IPS DF 6.9 (cell line): ENCODE results near the gene LCE5A.

Source experiments
- DNase-seq: peaks from one replicate; pipeline ENCODE4 v3.0.0-alpha.2; 2013; ENCODE audit warnings: low read depth, low spot score
- H3K27ac ChIP-seq: one replicate; pipeline ENCODE4 v1.5.1; 2013; ENCODE audit warnings: low read length, control low read depth
- H3K27me3 ChIP-seq: 2 replicates; pipeline ENCODE4 v1.6.1; 2013; ENCODE audit warnings: mild to moderate bottlenecking, low read length; ENCODE audit not compliant: control insufficient read depth, insufficient read depth
- H3K36me3 ChIP-seq: 2 replicates; pipeline ENCODE4 v1.6.1; 2013; ENCODE audit warnings: low read length; ENCODE audit not compliant: control insufficient read depth, insufficient read depth
- H3K4me1 ChIP-seq: 2 replicates; pipeline ENCODE4 v1.6.1; 2013; ENCODE audit warnings: low read length; ENCODE audit not compliant: control insufficient read depth, insufficient read depth
- H3K4me3 ChIP-seq: 2 replicates; pipeline ENCODE4 v1.5.1; 2013; ENCODE audit warnings: mild to moderate bottlenecking, low read length
- H3K9me3 ChIP-seq: 2 replicates; pipeline ENCODE4 v1.6.1; 2013; ENCODE audit warnings: low read length, inconsistent platforms; ENCODE audit not compliant: control insufficient read depth, insufficient read depth
- WGBS: extraction: QIAGEN DNeasy Blood & Tissue Kit; methylation state at CpG from one replicate; pipeline ENCODE4 v1.1.7; 2013; ENCODE audit warnings: mixed read lengths, missing lambda C conversion rate; ENCODE audit not compliant: insufficient read length, insufficient coverage; 5-methylcytosine and 5-hydroxymethylcytosine counted together

The LCE5A gene

GRCh38 chr1:152495066-152495675, 15.4 kb upstream of the LCE5A start:
- no peaks in the 10 kb centered on the region for H3K36me3 ChIP-seq
- no CpG with 5 or more reads among the region's 4 CpGs for WGBS
- no peaks in the 10 kb centered on the region for H3K4me1 ChIP-seq
- no peak for DNase-seq
- H3K4me3 ChIP-seq = no peak overlapping the region
- H3K27me3 ChIP-seq = no peaks in the 10 kb centered on the region
- H3K9me3 ChIP-seq = peaks cover 14% of the 10 kb centered on the region
- no peak overlapping the region for H3K27ac ChIP-seq

- no CpG with 5 or more reads among the region's 2 CpGs for WGBS
- Histone ChIP-seq H3K9me3 (peaks cover 22% of the 10 kb centered on the region), H3K4me3 (no peak overlapping the region), H3K27ac (no peak overlapping the region), H3K4me1 (no peaks in the 10 kb centered on the region), H3K27me3 (no peaks in the 10 kb centered on the region), H3K36me3 (no peaks in the 10 kb centered on the region)
- no peak for DNase-seq
Observed at GRCh38 chr1:152497273-152497672, 13.3 kb upstream of the LCE5A start.

- no peak for DNase-seq
- no peak overlapping the region for H3K27ac ChIP-seq
- no CpG with 5 or more reads among the region's 2 CpGs for WGBS
- no peaks in the 10 kb centered on the region for H3K4me1 ChIP-seq
- H3K27me3 ChIP-seq = no peaks in the 10 kb centered on the region
- peaks cover 27% of the 10 kb centered on the region for H3K9me3 ChIP-seq
- H3K36me3 ChIP-seq = no peaks in the 10 kb centered on the region
- no peak overlapping the region for H3K4me3 ChIP-seq
Observed at GRCh38 chr1:152501704-152502103, 8.9 kb upstream of the LCE5A start.

- H3K4me3 ChIP-seq = no peak overlapping the region
- WGBS = no CpG with 5 or more reads among the region's 7 CpGs
- DNase-seq = no peak
- H3K27ac ChIP-seq = no peak overlapping the region
- no peaks in the 10 kb centered on the region for H3K27me3 ChIP-seq
- H3K36me3 ChIP-seq = no peaks in the 10 kb centered on the region
- H3K4me1 ChIP-seq = no peaks in the 10 kb centered on the region
- H3K9me3 ChIP-seq = peaks cover 28% of the 10 kb centered on the region
Observed at GRCh38 chr1:152502496-152503180, 8.0 kb upstream of the LCE5A start.

- no peak overlapping the region for H3K27ac ChIP-seq
- WGBS = no CpG with 5 or more reads among the region's 2 CpGs
- H3K4me3 ChIP-seq = no peak overlapping the region
- DNase-seq = no peak
- no peaks in the 10 kb centered on the region for H3K36me3 ChIP-seq
- no peaks in the 10 kb centered on the region for H3K27me3 ChIP-seq
- peaks cover 21% of the 10 kb centered on the region for H3K9me3 ChIP-seq
- H3K4me1 ChIP-seq = no peaks in the 10 kb centered on the region
Observed at GRCh38 chr1:152505083-152505482, 5.5 kb upstream of the LCE5A start.

GRCh38 chr1:152506899-152507498, 3.6 kb upstream of the LCE5A start:
- Histone ChIP-seq H3K27me3 (no peaks in the 10 kb centered on the region), H3K9me3 (peaks cover 21% of the 10 kb centered on the region), H3K36me3 (no peaks in the 10 kb centered on the region), H3K4me3 (no peak overlapping the region), H3K27ac (no peak overlapping the region), H3K4me1 (no peaks in the 10 kb centered on the region)
- DNase-seq = no peak
- no CpG with 5 or more reads among the region's 1 CpG for WGBS

DNA sequence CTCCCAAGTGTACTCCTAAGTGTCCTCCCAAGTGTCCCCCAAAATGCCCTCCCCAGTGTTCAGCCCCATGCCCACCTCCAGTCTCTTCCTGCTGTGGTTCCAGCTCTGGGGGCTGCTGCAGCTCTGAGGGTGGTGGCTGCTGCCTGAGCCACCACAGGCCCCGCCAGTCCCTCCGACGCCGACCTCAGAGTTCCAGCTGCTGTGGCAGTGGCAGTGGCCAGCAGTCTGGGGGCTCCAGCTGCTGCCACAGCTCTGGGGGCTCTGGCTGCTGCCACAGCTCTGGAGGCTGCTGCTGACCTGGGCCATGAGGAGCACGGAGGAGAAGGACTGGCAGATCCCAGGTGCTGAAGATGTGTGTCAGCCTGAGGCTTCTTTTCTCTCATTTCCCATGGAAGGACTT, 993 bp downstream of the LCE5A start:
- no peak overlapping the region for H3K4me3 ChIP-seq
- no peaks in the 10 kb centered on the region for H3K36me3 ChIP-seq
- DNase-seq = no peak
- no peaks in the 10 kb centered on the region for H3K4me1 ChIP-seq
- WGBS = no CpG with 5 or more reads among the region's 5 CpGs
- no peak overlapping the region for H3K27ac ChIP-seq
- peaks cover 21% of the 10 kb centered on the region for H3K9me3 ChIP-seq
- no peaks in the 10 kb centered on the region for H3K27me3 ChIP-seq

DNA sequence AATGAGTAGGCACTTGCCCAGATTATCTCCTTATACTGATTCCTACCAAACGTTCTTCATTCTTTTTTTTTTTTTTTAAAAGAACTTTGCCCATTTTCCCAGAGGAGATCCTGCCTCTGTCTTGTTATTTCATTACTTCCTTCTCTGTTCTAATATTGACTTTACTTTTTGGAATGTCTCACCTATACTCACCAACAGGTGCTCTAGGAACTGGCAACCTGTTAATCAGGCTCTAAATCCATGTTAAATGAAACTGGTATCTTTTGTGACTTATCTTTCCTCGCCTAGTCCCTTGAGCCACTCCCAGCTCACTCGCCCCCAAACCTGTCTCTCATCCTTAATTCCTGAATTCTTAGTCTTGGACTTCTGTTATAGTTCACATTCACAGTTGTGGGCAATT, 2.5 kb downstream of the LCE5A start:
- H3K27ac ChIP-seq = no peak overlapping the region
- WGBS = no CpG with 5 or more reads among the region's 3 CpGs

GRCh38 chr1:152514715-152515433, 4.3 kb downstream of the LCE5A start:
- WGBS = no CpG with 5 or more reads among the region's 17 CpGs
- Histone ChIP-seq H3K4me3 (no peak overlapping the region), H3K27ac (no peak overlapping the region), H3K27me3 (no peaks in the 10 kb centered on the region), H3K36me3 (no peaks in the 10 kb centered on the region), H3K4me1 (no peaks in the 10 kb centered on the region), H3K9me3 (peaks cover 24% of the 10 kb centered on the region)
- no peak for DNase-seq

More for the DNA sequence above, 2.5 kb downstream of the LCE5A start:
- no peaks in the 10 kb centered on the region for H3K36me3 ChIP-seq
- DNase-seq = no peak
- peaks cover 23% of the 10 kb centered on the region for H3K9me3 ChIP-seq
- H3K27me3 ChIP-seq = no peaks in the 10 kb centered on the region
- H3K4me1 ChIP-seq = no peaks in the 10 kb centered on the region
- no peak overlapping the region for H3K4me3 ChIP-seq

- Histone ChIP-seq H3K27ac (no peak overlapping the region), H3K4me1 (no peaks in the 10 kb centered on the region), H3K9me3 (peaks cover 21% of the 10 kb centered on the region), H3K27me3 (no peaks in the 10 kb centered on the region), H3K36me3 (no peaks in the 10 kb centered on the region), H3K4me3 (no peak overlapping the region)
- no CpG with 5 or more reads among the region's 33 CpGs for WGBS
- DNase-seq = no peak
Observed at GRCh38 chr1:152515434-152515783, 4.8 kb downstream of the LCE5A start.
